ENCODE results near the gene FYCO1. TPM values are rescaled to one million over a fixed set of nuclear protein-coding genes. Genes with fewer than 3 reads are reported as not detected.

FYCO1 gene
- total and polyA plus RNA-seq, 2 of the 8 experiments (the other 6 are each of a cell fraction or from before 2014, with no cell fraction given) = 4.8 to 10.8 TPM

DNA sequence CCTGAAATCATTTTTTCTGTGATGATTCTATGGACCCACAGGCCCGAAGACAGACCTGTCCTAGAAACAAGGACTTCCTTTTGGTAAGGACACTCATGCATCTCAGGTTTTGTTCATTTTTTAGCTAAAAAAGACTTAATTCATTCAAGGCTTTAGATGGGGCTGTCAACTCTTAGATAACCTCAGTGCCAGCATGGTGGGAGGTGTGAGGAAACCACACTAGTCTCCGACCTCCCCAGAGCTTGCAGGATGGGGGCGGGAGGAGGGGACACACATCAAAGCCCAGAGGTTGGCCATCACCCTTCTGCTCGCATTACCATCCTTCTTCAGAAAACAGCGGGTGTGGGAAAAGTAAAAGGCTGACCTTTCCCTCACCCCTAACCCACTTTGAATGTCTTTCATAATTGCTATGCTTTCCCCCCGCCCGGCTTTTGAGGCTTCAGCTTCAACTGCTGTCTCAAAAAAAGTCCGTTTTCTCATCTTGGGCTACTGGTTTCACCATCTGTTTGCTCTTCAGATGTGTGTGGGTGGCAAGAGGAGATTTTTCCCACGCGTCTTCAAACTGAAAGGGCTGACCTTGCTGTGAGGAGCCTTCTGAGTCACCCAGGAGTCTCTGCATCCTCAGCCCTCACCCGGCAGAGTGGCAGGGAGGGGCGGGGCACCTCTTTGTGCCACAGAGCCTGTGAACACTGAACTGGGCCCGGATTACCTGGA is 79.9 kb downstream of the FYCO1 start:
- H3K4ac ChIP-seq (replicated peaks; ENCODE audit: insufficient read length, low read depth, low read length) = no peak overlapping the region
- POLR2A ChIA-PET (ENCODE audit: partially characterized antibody) = interaction anchor here (1.3 kb wide), 1 partner anchor 17 kb away, joined by 4 read pairs; no protein-coding TSS in a partner anchor
- H3K27me3 ChIP-seq (replicated peaks in 1 of 4; ENCODE audit: control insufficient read depth in 3 of 4, extremely low read depth in 1 of 4, insufficient read depth in 3 of 4, low read length in 3 of 4) = peaks cover 0 to 5% (median 0%) of the 10 kb centered on the region in 4 experiments; a peak in 3 of 7 replicates
- H3K4me2 ChIP-seq (ENCODE audit: insufficient read depth in 1 of 2, low read depth in 2 of 2, low read length in 2 of 2) = no peak overlapping the region
- H3K27ac ChIP-seq (ENCODE audit: low read depth, low read length) = no peak overlapping the region
- no peak overlapping the region for H2BK20ac ChIP-seq (ENCODE audit: low read length)
- H2AK5ac ChIP-seq (ENCODE audit: low read depth, low read length) = no peak overlapping the region
- no peak overlapping the region for H4K91ac ChIP-seq (replicated peaks; ENCODE audit: insufficient read length, low read length)
- no peak overlapping the region for H3K56ac ChIP-seq (replicated peaks; ENCODE audit: insufficient read length, low read depth, low read length)
- H3K79me2 ChIP-seq (ENCODE audit: control insufficient read depth in 1 of 2, insufficient read depth in 2 of 2, low read length in 2 of 2) = no peaks in the 10 kb centered on the region
- DNase-seq (ENCODE audit: low read depth in 1 of 2, low spot score in 2 of 2) = no peak
- CTCF ChIA-PET (ENCODE audit: partially characterized antibody) = interaction anchor here (1.2 kb wide), 1 partner anchor 8 kb away, joined by 3 read pairs; no protein-coding TSS in a partner anchor
- no peaks in the 10 kb centered on the region for H3K23me2 ChIP-seq (ENCODE audit: low read depth, low read length)
- H3K9ac ChIP-seq (replicated peaks in 1 of 4; ENCODE audit: extremely low read depth in 1 of 4, low read depth in 3 of 4, low read length in 3 of 4) = no peak overlapping the region
- no peak for TF ChIP-seq CHD1 (IDR thresholded peaks at IDR 0.05; ENCODE audit: low read depth, low read length)
- 0 out of 2 replicates have a peak, but pooled peaks have one; percentile 37 for TF ChIP-seq RXRA (IDR thresholded peaks at IDR 0.05; ENCODE audit: insufficient read depth, low read depth, low read length)
- no peaks in the 10 kb centered on the region for H3K9me3 ChIP-seq (ENCODE audit: insufficient read depth in 2 of 2, low read depth in 1 of 2, low read length in 1 of 2)
- no peaks in the 10 kb centered on the region; a peak in 1 of 7 replicates for H3K4me1 ChIP-seq (replicated peaks in 1 of 4; ENCODE audit: control insufficient read depth in 3 of 4, insufficient read depth in 4 of 4, low read length in 3 of 4)
- H3K18ac ChIP-seq (ENCODE audit: extremely low read depth, low read length) = no peak overlapping the region
- H2BK120ac ChIP-seq (replicated peaks; ENCODE audit: low read depth, low read length) = no peak overlapping the region
- H2BK12ac ChIP-seq (ENCODE audit: low read depth, low read length) = no peak overlapping the region
- H4K5ac ChIP-seq (ENCODE audit: insufficient read length, low read depth, low read length) = no peak overlapping the region
- H3K79me1 ChIP-seq (ENCODE audit: low read depth, low read length) = no peaks in the 10 kb centered on the region
- no peak overlapping the region for H3K23ac ChIP-seq (ENCODE audit: insufficient read length)
- H4K20me1 ChIP-seq (replicated peaks in 1 of 2; ENCODE audit: control insufficient read depth in 1 of 2, insufficient read depth in 2 of 2, low read length in 2 of 2) = peaks cover 2 to 3% of the 10 kb centered on the region in 2 experiments
- H4K8ac ChIP-seq (ENCODE audit: extremely low read depth, insufficient read depth, low read length) = no peak overlapping the region
- no peak overlapping the region for H2AFZ ChIP-seq (ENCODE audit: low read length)
- H2BK15ac ChIP-seq (ENCODE audit: low read length) = no peak overlapping the region
- H3K14ac ChIP-seq (ENCODE audit: insufficient read length) = no peak overlapping the region
- no peak overlapping the region for H3K4me3 ChIP-seq (ENCODE audit: extremely low read depth in 1 of 4, insufficient read depth in 2 of 4, low read depth in 3 of 4, low read length in 4 of 4)
- no peak for FAIRE-seq
- H2BK5ac ChIP-seq (ENCODE audit: low read depth, low read length) = no peak overlapping the region
- H3K36me3 ChIP-seq (ENCODE audit: control insufficient read depth in 2 of 4, insufficient read depth in 4 of 4, low read length in 3 of 4) = peaks cover 0 to under 1% (median 0%) of the 10 kb centered on the region in 4 experiments; a peak in 1 of 8 replicates
- WGBS, 2 experiments (ENCODE audit: extremely low coverage in 1 of 2, insufficient coverage in 1 of 2, insufficient read length in 1 of 2, insufficient replicate concordance in 2 of 2, low coverage in 1 of 2, low lambda C conversion rate in 2 of 2, missing lambda C conversion rate in 1 of 2) = 78% methylated on average over 12 of the region's 13 CpGs; no CpG with 5 or more reads in 1 of the 2 experiments
